ENCODE measurements around the gene GOSR1. TPM values are rescaled to one million over a fixed set of nuclear protein-coding genes. Genes with fewer than 3 reads are reported as not detected.
"Not testable (repeated sequence)": the region's sequence is repeated elsewhere in the genome, so short reads cannot be mapped to it uniquely, and the experiment has no call there.

GOSR1 gene
- total RNA-seq, 2 donors from 2014 or later: 31.5 to 43.1 TPM

DNA sequence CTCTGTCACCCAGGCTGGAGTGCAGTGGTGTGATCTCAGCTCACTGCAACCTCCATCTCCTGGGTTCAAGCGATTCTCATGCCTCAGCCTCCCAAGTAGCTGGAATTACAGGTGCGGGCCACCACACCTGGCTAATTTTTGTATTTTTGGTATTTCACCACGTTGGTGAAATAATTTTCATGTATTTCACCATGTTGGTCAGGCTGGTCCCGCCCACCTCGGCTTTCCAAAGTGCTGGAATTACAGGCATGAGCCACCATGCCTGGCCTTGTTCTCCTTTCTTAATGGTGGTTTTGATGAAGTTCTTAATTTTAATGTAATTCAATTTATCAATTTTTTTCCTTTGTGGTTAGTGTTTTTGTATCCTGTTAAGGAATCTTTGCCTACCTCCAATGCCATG is 51.5 kb downstream of the GOSR1 start:
- not testable (repeated sequence) for H3K27ac Mint-ChIP-seq; H3K9me3 Mint-ChIP-seq; H3K36me3 Mint-ChIP-seq; DNase-seq (ENCODE audit: low spot score in 2 of 2); ATAC-seq

DNA sequence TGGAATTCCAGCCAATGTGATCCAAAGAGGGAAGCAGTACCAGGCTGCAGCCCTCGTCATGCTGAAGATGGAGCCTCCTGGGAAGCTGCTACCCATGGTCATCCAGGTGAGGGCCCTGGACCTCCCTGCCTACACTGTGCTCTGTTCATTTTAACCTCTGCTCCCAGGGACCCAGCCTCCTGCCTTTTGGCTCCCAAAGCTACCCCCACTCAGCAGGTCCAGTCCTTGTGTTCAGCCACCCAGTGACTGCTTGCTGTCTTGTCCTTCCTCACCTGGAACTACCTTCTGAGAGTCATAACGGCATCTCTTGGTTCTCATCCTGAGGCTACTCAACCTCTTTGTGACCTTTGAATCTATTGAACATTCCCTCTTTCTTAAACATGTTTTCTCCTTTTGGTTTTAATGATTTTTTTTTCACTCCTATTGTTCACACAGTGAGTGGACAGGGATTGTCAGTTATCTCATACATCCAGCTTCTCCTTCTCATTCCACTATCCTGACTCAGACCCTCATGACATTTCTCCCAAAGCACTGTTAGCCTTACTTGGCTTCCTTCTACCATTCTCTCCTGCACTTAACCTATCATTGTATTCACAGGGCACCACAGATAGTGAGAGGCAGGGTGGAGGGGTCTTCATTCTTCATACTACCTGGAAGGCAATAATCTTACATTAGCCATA is 53.3 kb downstream of the GOSR1 start:
- DNase-seq (ENCODE audit: low spot score in 2 of 2) (no peak), ATAC-seq (no peak)
- Mint-ChIP-seq H3K36me3 (no peaks in the 10 kb centered on the region), H3K9me3 (no peaks in the 10 kb centered on the region), H3K27ac (no peak overlapping the region)

DNA sequence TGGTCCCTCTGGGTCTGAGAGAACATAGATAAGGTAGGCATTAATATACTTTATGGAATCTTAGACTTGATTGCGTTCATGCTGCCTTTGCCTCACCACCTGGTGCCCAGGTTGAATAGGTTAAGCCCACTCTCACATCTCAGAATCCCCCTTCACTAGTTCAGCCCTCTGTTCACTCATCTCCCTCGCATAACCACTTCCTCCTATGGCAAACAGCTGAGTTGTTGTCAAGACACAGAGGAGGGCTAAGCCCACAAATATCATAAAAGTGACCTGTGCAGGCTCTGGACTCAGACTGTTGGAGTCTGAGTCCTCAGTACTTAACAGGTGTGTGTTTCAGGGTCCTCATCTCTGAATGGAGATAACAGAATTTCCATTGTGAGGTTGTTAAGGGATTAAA is 55.7 kb downstream of the GOSR1 start:
- DNase-seq (ENCODE audit: low spot score in 2 of 2) (no peak), ATAC-seq (no peak)
- no peak overlapping the region for H3K27ac Mint-ChIP-seq
- no peaks in the 10 kb centered on the region for H3K36me3 Mint-ChIP-seq
- no peaks in the 10 kb centered on the region for H3K9me3 Mint-ChIP-seq

DNA sequence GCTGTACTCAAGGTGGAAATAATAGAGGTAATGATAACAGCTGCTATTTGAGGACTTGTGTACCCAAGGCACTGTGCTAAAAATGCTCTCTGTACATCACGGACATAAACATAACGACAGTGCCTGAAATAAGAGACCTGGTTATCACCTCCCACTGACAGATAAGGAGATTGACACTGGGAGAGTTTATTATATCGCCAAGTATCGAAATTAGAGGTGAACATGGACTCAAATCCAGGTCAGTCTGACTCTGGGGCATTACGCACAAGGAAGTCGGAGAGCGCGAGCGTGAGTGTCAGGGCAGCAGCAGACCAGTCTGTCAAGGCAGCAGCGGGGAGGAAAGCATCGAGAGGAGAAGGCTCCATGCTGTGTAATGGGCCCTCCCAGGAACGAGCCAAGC is 57.1 kb downstream of the GOSR1 start:
- Mint-ChIP-seq H3K27ac (peak overlapping the region in 1 of 2 donors; percentile 8), H3K36me3 (no peaks in the 10 kb centered on the region), H3K9me3 (no peaks in the 10 kb centered on the region)
- ATAC-seq: no peak
- DNase-seq (ENCODE audit: low spot score in 2 of 2): no peak

DNA sequence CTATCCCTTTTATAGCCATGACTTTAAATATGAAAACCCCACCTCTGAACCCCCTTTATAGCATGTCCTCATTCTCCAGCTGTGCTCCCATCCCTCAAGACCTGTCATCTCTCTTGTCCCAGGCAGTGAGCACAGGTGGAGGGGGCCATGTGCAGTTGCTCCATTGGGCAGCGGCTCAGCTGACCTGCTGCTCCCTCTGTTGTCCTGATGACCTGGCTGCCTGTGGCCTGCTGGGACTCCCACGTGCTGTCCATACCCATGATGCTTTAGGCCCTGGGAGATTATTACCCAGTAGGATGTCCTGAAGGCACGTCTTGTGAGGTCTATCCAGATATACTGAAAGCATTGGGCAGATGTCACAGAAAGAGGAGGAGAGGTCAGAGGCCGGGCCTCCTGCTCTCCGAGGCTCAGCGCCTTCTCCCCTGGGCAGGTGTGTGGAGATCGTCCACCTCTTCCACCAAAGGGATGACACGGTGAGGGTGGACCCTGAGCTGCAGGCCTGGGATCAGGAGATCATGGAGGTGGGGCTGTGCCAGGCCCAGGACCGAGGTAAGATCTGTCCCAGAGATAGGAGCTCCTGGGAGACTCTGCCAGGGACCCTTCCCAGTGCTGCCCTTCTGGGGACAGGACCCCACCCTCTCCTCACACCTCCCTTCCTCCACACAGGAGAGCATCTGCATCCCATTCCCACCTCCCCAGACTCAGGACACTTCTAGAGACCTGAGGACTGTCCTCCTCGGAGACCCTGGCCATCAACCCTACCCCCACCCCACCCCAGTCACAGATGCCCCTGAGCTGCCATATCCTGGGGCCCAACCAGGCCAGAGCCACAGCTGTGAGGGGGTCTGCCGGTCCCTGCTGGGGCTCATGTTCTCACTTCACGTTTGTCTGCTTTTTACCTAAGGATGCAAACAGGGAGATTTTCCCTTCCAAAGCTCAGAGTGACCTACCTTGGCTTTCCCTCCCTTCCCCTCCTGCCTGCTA is 58.0 kb downstream of the GOSR1 start:
- Mint-ChIP-seq H3K36me3 (no peaks in the 10 kb centered on the region), H3K27ac (peak overlapping the region in 1 of 2 donors; percentile 18), H3K9me3 (no peaks in the 10 kb centered on the region)
- ATAC-seq (no peak), DNase-seq (ENCODE audit: low spot score in 2 of 2) (no peak)

DNA sequence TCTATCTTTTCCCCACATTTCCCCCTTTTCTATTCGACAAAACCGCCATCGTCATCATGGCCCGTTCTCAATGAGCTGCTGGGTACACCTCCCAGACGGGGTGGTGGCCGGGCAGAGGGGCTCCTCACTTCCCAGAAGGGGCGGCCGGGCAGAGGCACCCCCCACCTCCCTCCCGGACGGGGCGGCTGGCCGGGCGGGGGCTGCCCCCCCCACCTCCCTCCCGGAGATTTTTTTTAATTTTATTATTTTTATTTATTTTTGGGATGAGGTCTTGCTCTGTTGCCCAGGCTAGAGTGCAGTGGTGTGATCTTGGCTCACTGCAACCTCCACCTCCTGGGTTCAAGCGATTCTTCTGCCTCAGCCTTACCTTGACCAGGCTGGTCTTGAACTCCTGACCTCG is 59.6 kb downstream of the GOSR1 start:
- not testable (repeated sequence) for ATAC-seq

DNA sequence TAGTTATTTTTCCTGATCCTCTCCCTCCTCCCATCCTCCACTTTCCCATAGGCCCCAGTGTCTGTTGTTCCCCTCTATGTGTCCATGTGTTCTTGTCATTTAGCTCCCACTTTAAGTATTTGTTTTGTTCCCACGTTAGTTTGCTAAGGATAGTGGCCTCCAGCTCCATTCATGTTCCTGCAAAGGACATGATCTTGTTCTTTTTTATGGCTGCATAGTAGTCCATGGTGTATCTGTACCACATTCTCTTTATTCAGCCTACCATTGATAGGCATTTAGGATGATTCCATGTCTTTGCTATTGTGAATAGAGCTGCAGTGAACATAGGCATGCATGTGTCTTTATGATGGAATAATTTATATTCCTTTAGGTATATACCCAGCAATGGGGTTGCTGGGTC is 60.5 kb downstream of the GOSR1 start:
- not testable (repeated sequence) for DNase-seq (ENCODE audit: low spot score in 2 of 2); H3K27ac Mint-ChIP-seq; H3K36me3 Mint-ChIP-seq; ATAC-seq; H3K9me3 Mint-ChIP-seq

More for the DNA sequence above, 59.6 kb downstream of the GOSR1 start:
- H3K9me3 Mint-ChIP-seq; H3K36me3 Mint-ChIP-seq; DNase-seq (ENCODE audit: low spot score in 2 of 2); H3K27ac Mint-ChIP-seq: not testable (repeated sequence)

DNA sequence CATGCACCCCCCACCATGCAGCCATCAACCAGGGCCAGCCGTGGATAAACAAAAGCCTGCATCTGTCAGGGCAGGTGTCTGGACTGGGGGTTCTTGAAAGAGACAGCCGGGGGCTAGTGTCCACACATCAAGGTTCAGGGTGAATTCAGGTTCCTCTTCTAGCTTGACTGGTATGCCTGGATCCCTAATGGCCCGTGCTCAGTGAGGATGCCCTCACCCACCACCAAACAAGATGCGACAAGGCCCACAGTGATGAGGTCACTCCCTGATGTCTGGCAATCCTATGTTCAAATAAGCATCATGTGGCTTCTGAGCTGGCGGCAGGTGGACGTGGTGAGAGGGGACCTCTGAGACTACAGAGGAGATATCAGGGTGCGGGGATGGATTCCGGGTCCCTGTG is 64.6 kb downstream of the GOSR1 start:
- ATAC-seq (no peak), DNase-seq (ENCODE audit: low spot score in 2 of 2) (no peak)
- Mint-ChIP-seq H3K9me3 (no peaks in the 10 kb centered on the region), H3K36me3 (no peaks in the 10 kb centered on the region), H3K27ac (no peak overlapping the region)

DNA sequence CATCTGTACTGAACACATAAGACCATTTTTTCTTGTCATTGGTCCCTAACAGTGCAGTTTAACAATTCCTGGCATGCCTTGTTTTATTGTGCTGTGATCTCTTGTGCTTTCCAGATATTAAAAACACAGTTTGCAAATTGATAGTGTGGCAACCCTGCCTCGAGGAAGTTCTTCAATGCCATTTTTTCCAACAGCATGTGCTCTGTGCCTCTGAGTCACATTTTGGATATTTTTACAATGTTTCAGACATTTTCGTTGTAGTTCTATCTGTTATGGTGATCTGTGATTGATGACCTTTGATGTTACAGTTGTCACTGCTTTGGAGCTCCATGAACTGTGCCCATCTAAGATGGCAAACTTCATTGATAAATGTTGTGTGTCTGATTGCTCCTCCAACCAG is 66.2 kb downstream of the GOSR1 start:
- Mint-ChIP-seq H3K9me3 (no peaks in the 10 kb centered on the region), H3K36me3 (no peaks in the 10 kb centered on the region), H3K27ac (no peak overlapping the region)
- DNase-seq (ENCODE audit: low spot score in 2 of 2) (no peak), ATAC-seq (no peak)

DNA sequence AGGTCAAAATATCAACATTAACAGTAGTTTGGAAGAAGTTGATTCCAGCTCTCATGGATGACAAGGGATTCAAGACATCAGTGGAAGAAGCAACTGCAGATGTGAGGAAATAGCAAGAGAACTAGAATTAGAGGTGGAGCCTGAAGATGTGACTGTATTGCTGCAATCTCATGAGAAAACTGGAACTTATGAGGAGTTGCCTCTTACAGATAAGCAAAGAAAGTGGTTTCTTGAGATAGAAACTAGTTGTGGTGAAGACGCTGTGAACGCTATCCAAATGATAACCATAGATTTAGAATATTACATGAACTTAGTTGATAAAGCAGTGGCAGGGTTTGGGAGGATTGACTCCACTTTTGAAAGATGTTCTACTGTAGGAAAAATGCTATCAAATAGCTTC is 67.8 kb downstream of the GOSR1 start:
- ATAC-seq: no peak
- DNase-seq (ENCODE audit: low spot score in 2 of 2): no peak
- no peaks in the 10 kb centered on the region for H3K9me3 Mint-ChIP-seq
- no peaks in the 10 kb centered on the region for H3K36me3 Mint-ChIP-seq
- no peak overlapping the region for H3K27ac Mint-ChIP-seq

DNA sequence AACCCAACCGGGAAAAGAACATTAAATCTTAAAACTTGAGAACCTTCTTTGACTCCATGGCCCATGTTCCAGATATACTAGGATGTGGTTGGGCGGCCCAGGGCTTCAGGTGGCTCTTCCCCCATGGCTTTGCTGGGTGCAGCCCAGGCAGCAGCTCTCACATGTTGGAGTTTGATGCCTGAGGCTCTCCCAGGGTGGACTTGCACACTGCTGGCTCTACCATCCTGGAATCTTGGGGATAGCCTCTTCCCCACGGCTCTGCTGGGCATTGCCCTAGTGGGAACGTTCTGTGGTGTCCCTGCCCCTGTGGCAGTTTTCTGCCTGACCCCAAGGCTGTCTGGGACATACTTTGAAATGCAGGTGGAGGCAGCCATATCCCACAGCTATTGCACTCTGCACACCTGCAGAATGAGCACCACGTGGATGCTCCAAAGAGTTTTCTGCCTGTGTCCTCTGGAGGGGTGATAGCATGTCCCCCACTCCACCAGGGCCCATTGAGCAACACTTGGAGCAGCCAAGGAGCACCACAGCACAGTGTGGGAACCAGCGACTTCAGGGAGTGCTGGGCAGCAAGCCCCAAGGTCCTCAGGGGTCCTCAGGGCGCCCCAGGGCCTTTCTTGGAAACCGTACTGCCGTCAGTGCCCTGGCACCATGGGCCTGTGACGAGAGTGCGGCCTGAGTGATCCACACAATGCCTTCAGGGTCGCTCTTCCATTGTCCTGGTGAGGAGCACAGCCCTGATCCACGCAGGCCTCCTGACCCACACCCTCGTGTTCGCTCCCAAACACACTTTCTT is 70.8 kb downstream of the GOSR1 start:
- DNase-seq (ENCODE audit: low spot score in 2 of 2) (no peak), ATAC-seq (no peak)
- Mint-ChIP-seq H3K9me3 (no peaks in the 10 kb centered on the region), H3K36me3 (no peaks in the 10 kb centered on the region), H3K27ac (no peak overlapping the region)

DNA sequence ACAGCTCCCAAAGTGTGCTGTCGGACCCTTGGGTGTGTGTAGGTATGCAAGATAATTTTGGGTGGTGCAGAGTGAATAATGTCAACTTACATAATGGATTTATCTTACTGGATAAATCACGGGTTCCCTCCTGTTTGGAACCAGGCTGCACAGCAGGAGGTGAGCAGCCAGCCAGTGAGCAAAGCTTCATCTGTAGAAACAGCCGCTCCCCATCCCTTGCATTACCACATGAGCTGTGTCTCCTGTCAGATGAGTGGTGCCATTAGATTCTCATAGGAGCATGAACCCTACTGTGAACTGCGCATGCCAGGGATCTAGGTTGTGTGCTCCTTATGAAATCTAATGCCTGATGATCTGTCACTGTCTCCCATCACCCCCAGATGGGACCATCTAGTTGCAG is 72.0 kb downstream of the GOSR1 start:
- H3K36me3 Mint-ChIP-seq; H3K9me3 Mint-ChIP-seq; DNase-seq (ENCODE audit: low spot score in 2 of 2); H3K27ac Mint-ChIP-seq; ATAC-seq: not testable (repeated sequence)

DNA sequence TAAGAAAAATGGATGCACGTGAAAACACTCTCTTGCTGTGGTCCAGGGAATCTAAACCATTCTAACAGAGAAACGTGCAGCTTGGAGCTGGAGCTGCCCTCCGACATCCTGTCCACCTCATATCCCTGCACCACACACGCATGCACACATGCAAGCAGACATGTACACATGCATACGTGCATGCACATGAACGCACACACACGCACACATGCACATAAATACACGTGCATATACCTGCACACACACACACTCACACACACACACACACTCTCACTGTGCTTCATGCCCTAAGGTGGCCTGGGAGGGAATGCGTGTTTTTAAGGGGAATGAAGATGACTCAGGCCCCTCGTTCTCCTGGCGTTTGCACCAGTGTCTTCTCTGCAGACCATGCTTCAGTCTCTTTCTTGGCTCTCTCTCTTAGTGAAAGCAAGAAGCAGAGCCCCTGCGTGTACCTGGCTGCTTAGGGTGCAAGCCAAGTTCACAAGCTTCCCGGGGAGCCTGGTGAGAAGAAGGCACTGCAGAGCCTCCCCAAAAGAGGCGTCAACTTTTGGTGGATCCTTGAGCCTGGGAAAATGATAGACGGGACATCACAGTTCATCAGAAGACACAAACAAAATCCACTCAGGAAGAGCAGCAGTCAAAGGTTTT is 72.8 kb downstream of the GOSR1 start:
- no peak for ATAC-seq
- Mint-ChIP-seq H3K27ac (peak overlapping the region in 1 of 2 donors; percentile 53), H3K9me3 (no peaks in the 10 kb centered on the region), H3K36me3 (no peaks in the 10 kb centered on the region)
- no peak for DNase-seq (ENCODE audit: low spot score in 2 of 2)

DNA sequence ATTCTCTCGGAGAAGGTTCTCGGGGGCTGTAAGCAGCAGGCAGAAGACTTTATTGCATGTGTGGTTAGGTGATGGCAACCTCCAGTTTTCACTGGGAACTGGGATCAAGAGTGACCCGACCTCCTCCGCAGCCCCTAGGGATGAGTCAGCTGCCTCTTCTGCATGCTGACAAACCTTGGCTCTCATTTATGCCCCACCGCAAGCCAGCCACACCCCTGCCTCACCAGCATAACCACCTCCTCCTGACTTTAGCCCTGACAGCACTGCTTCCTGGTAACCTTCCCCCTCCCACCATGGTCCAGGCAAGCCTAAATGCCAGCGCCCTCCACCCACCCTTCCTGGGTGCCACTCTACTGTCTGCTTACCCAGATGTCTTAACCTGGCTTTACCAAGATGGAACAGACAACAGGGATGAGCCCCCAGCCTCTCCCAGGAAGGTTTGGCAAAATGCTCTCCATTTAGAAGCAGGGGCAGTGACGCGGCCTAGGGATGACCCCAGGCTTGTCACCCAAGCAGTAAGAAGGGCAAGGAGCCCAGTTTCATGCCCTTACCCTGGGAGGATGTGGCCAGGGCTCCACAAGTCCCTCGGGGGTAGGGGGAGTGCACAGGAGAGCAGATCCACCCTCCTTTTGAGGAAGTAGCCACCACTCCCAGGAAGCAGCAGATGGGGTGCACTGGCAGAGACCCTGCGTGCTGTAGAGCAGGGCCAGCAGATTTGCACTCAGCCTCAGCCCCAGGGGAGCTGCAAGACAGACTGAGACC is 73.5 kb downstream of the GOSR1 start:
- H3K36me3 Mint-ChIP-seq: no peaks in the 10 kb centered on the region
- no peaks in the 10 kb centered on the region for H3K9me3 Mint-ChIP-seq
- ATAC-seq (no peak), DNase-seq (ENCODE audit: low spot score in 2 of 2) (no peak)
- peak overlapping the region in 1 of 2 donors; percentile 53 for H3K27ac Mint-ChIP-seq

DNA sequence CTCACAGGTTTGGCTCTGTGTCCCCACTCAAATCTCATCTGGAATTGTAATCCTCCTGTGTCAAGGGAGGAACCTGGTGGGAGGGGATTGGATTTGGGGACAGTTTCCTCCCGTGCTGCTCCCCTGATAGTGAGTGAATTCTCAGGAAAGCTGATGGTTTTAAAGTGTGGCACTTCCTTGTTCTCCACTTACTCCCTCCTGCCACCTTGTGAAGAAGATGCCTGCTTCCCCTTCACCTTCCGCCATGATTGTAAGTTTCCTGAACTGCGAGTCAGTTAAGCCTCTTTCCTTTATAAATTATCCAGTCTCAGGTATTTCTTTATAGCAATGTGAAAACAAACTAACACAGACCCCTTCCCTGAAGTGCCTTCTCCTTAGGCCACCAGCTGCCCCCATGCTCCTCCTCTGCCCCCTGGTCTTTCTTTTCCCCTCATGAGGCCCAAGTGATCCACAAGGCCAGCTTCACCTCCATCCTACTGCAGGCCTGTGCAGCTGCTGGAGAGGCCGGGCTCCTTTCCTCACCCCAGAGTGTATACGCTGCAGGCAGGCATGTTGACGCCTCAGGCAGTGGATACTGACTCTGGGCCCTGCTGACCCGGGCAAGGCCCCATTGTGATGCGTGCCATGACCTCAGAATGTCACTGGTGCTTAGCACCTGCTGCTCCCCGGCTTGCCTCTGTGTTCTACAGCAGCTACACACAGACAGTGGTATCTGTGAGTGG is 74.2 kb downstream of the GOSR1 start:
- not testable (repeated sequence) for H3K9me3 Mint-ChIP-seq; DNase-seq (ENCODE audit: low spot score in 2 of 2)
- peak overlapping the region; percentile 19 to 34 for H3K27ac Mint-ChIP-seq

More for the DNA sequence above, 74.2 kb downstream of the GOSR1 start:
- not testable (repeated sequence) for H3K36me3 Mint-ChIP-seq, ATAC-seq

Measured in activated naive CD4-positive, alpha-beta T cell treated with anti-CD3 and anti-CD28 coated beads, Interleukin-2, amount 50 U/mL, for 72 hours (primary cell).